Loucy (cell line): ENCODE results near the gene SART3.

ENCODE experiments used
- CTCF ChIP-seq: fragments of 200-600 bp; sonication (generic); conservative IDR thresholded peaks from 2 replicates; pipeline ENCODE4 v1.5.1; 2014; ENCODE audit warnings: mild to moderate bottlenecking, antibody characterized with exemption, low read length
- EZH2phosphoT487 ChIP-seq: fragments of 200-600 bp; IDR thresholded peaks from 2 replicates; pipeline ENCODE4 v1.6.1; 2018; ENCODE audit warnings: antibody characterized with exemption, mild to moderate bottlenecking, moderate library complexity, borderline replicate concordance

GRCh38 chr12:108477881-108478259 is 83.1 kb downstream of the SART3 start:
- TF ChIP-seq CTCF: no peak
- no peak for TF ChIP-seq EZH2phosphoT487
